Activated CD4-positive, alpha-beta T cell treated with anti-CD3 and anti-CD28 coated beads for 4 hours (primary cell): ENCODE data around the gene ACKR3.

Source experiments
- DNase-seq, 2 donors: peaks; one replicate each; pipeline ENCODE4 v3.0.0-alpha.2; 2020

Gene ACKR3

DNA sequence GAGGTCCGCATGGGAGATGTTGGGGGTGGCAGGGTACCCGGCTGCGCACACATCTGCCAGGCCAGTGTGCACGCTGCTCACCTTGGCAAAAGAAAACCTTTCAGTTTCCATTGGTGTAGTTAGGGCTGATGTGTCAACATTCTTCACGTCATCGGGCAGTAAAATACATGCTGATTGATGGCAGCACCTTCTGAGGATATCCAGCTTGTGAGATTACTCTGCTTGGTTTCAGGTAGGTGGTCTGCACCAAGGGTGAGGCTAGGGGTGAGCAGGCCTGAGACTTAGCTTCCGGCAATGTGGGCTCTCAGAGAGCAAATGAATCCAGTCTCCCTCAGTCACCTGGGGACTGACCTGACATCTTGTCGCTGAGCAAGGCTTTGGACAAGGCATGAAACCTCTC lies 19.3 kb upstream of the ACKR3 start:
- no peak for DNase-seq

DNA sequence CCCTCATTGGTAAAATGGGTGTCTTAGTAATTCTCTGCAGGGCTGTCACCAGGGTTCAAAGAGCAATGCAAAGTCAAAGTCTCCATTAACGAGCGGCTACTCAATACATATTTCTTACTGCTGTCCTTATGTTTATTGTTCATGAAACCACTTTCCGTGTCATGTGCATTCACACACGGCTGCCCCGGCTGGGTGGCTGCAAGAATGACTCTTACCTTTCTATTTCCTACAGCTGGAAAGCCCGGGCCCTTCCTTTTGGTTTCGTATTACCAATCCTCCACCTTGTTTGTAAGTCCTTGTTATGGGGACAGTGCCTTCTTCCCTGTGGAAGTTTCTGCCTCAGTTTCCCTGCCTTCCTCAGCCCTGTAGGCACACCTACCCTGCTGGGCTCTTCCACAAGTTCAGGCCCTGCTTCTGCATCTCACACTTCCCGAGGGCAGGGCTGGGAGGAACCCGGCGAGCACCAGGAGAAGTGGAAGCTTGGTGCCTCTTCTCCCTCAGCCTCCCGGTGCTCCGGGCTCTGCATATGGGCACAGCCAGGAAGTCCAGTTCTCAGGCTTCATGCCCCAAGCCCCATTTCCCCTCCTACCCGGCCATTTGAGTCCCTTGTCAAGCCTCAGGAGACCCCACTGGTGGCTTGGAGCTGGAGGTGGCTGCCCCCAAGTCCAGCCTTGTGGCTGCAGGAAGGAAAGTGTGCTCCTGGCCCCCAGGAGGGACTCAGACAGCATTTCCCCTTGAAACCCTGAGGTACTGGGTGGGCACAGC lies 18.7 kb upstream of the ACKR3 start:
- DNase-seq = no peak

DNA sequence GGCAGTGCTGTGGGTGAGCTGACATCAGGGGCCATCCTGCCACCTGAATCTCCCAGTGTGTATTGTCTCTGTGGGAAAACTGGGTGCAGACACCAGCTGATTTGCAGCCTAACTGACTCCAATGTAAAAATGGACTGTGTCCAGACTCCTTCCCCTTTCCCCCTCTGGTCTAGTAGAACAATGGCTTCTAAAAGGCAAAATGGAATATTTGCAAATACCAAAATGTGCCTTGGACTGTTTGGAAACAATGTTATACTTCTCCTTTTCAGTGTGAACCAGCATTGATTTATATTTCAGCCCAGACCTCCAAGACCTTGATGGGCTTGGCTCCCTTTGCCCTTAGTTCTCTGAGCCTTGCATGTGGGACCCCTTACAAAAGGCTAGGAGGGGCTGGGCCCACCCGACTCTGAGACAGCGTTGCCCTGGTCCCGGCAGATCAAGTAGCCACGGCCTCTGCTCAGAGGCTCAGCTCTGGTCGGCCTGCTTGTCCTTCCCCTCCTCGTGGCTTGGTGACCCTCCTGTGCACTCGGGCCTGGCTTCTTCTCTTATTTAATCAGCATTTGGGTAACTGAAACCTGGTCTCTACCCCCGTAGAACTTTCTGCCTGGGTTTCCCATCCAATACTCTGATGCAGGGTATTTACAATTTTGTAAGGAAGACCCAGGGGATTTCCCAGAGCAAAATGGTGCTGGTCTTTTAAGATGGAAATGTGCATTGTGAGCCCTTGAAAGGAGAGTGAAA lies 18.0 kb upstream of the ACKR3 start:
- no peak for DNase-seq

DNA sequence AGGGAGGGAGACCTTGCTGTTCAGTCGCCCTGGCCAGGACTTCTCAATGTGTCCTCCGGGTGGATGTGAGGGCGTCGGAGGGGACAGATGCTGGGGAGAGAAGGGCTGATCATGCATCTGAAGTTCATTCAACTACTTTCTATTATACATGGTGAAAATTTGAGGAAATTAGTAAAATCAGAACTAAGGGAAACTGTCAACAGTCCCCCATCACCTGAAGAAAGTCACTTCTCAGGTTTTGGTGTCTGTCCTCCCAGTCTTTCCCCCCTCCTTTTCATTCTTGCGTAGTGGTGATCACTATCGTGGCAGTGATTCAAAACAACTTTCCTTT lies 17.4 kb upstream of the ACKR3 start:
- DNase-seq = no peak

DNA sequence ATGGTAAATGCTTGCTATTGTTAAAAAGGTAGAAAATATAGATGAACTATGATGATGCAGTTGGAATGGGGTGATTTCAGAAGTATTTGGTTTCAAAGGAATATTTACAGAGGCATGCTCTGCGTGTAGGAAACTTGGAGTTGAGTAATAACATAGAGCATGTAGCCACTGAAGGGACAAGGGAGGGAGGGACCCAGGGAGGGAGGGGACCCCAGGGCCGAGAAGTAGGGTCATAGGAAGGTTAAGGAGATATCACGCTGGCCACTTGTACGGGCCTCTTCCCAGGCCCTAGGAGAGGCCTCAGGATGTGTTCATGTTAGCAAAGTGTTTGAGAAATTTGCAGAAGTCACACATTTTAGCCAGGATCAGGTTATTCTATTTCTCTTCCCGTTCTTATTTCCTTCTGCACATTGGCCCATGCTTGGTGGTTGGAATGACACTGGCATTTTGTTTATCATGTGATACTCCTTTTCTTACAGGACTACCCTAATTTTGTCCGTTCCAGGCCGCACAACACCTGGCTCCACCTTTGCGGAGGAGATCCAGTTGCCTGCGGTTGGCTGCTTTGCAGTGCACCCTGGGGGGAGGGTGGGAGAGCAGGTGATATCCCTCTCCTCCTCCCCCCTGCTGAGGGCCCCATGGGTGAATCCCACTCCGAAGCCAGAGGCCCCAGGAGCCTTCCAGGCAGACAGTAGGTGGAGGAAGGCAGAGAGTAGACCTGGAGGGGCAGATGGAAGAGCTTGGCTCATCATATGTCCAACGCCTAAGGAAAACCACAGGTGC lies 16.9 kb upstream of the ACKR3 start:
- no peak for DNase-seq

DNA sequence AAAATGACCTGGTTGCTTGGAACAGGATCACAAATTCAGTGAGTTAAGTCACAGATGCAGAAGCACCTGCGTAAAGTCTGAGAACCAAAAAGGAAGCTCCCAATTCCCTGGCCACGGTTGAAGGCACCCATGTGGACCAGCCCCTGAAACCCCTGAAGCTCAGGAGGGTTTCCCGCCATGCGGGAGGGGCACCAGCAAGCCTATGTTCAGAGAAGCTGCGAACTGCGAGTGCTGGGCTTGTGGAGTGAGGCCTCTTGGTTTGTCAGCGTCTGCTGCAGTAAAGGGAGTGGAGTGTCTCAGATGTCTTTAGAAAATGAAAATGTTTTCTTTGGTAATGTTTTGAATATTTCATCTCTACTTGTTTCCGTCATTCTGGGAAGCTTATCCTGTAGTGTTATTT lies 16.1 kb upstream of the ACKR3 start:
- DNase-seq = no peak

DNA sequence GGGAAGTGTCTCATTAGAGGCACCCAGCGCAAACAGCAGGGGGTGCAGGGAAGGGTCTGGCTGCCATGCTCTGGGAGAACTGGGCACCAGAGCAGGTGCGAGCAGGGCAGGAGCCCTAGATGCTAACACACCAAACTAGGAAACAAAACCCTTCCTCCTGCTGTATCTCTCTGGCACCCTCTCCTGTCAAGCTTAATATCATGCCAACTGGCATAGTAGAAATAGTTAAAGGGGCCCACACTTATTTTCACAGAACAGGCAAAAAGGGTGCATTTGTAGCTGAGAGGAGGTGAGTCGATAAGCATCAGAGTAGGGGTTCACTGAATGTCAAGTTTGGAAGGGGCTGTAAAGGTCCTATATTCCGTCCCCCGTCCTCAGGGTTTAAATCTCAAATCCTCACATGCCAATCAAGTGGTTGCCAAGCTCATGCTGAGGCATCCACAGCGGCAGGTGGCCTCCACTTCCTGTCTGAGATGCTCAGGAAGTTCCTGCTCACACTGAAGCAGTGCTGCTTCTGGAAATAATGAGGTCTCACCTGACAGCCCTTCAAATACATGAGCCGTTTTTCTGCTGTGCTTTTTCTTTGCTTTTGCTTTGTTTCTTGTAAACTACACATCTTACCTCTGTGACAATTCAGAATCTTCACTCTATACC lies 14.9 kb upstream of the ACKR3 start:
- peak in 1 of 2 donors; percentile 26 for DNase-seq

DNA sequence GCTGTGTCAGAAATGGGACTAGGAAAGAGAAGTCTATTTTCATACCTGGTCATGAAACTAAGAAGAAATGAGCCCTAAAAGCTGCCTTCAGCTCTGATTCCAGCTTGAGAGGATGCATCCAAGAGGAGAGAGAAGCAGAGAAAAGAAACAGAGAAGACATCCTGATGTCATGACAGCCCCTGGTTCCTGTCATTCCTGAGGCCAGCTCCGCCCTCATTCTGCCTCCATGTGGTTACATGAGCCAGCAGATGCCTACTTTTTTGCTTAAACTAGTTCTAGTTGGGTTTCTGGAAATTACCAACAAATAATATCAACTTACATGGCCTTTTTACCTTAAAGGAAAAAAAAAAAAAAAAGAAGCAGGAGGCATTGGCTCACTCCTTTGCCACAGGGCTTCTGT lies 14.1 kb upstream of the ACKR3 start:
- no peak for DNase-seq

DNA sequence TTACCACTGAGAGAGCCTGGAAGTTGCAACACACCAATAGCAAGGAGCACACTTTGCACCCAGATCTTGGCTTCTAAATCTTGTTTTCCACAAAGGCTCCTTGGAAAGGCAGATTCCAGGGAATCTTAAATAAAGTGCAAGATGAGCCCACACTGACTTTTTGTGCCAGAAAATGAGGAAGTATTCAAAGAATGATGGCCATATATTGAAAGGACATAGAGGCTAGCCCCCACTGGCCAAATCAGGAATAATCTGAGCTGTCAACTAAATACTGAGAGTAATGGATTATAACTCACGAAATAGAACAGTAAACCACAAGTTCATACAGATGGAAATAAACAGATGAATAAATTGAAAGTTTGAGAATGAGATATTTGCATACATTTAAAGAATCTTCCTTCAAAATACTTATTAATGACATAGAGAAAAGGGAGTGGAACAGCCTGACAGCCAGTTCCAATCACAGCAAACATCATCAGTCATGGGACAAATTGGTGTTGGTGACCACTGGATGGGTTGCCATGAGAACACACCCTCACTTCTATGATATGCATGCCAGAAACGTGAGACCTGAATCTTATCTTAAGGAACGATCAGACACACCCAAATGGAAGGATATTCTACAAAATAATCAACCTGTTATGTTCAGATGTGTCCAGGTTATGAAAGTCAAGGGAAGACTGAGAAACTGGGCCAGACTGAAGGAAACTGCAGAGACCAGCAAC lies 12.2 kb upstream of the ACKR3 start:
- no peak for DNase-seq

DNA sequence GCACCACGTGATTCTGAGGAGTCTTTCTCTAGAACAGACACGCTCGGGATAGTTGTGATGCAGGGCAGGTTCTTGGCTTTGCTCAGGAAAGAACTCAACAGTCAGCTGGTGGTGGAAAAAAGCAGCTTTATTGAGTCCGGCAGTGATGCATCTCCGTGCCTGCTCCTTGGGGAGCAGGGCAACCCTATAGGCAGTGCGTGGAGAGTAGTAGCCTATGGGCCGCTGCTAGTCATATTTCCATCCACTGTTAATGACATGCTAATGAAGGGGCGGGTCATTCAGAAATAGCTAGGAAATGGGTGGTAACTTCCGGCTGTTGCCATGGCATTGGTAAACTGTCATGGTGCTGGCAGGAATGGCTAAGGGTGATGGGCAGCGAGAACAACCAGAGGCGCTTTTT lies 11.6 kb upstream of the ACKR3 start:
- DNase-seq = no peak

DNA sequence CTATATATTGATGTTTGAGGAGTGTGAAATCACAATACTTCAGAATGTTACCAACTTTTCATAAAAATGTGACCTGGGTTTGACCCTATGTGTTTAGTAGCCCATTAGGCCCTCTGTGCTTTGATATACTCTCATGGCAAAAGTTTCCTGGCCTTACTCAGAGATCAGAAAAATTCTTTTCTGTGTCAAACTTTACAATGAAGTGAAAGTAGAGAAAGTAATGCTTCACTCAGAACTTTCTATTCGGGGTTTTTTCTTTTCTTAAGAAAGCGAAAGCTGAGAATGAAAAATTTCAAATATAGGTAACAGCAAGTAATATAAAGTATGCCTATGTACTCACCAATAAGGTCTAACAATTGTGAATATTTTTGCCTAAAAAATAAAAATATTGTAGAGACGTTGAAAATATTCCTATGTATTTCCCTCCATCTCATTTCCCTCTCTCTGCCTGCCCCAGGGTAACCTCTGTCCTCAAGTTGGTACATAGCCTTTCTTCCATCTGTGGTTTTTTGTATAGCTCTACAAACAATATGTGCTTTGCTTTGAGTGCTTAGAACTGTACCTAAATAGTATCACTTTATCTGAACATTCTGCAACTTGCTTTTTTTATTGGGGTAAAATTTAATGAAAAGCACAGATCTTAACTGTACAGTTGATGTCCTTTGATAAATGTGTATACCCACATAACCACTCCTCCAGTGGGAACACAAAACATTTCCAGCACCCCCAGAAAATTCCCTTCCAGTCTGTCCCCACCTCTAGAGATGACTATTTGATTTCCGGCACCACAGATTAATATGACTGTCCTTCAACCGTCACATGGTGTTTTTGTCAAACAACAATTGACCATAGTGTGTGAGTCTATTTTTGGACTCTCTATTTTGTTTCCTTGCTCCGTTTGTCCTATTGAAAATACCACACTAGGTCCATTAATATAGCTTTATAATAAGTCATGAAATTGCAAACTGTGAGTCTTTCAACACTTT lies 10.3 kb upstream of the ACKR3 start:
- no peak for DNase-seq

DNA sequence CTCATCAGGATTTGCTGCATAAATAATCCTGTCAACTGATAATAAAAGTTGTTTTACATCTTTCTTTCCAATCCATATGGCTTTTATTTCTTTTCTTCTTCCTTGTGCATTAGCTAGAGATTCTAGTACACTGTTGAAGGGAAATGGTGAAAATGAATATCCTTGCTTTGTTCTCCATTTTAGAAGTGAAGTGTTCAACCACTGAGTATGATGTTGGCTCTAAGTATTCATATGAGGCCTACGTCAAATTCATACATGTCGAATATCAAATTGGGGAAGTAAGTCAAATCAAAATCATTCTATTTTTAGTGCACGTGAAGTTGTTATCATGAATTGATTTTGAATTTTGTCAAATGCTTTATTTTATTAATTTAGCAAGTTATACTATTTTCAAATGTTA lies 7.8 kb upstream of the ACKR3 start:
- DNase-seq = no peak

DNA sequence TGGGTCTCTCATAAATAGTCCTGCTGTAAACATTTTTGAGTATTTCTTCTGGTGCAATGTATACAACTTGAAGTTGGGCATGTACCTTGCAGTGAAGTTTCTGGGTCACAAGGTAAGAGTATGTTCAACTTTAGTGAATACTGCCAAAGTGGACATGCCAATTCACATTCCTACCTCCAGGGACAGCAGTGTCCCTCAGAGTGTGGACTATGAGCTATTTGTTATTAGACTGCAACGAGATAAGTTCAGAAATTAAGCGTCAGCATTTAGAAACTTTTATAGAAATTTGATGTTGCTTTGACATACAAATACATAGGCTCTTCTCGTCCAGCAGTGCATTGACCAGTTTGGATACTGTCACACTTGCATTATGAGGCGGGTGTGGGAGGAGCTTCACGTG lies 7.2 kb upstream of the ACKR3 start:
- no peak for DNase-seq

DNA sequence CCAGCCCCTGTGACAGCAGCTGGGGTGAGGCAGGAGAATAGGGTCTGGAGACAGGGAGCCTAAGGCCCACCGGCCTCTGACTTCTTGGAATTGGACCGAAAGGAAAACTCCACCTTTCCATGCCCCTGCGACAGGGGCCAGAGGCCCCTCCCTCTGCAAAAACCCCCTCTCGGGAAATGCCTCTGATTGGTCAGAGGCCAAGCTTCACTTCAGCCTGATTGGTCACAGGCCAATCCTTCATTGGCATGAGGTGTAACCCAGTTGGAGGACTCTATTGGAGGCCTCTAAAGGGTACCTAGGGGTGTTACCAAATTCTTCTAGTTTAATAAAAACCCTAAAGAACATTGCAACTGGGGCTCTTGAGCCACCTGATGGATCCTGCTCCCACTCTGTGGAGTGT lies 5.7 kb upstream of the ACKR3 start:
- DNase-seq = no peak

DNA sequence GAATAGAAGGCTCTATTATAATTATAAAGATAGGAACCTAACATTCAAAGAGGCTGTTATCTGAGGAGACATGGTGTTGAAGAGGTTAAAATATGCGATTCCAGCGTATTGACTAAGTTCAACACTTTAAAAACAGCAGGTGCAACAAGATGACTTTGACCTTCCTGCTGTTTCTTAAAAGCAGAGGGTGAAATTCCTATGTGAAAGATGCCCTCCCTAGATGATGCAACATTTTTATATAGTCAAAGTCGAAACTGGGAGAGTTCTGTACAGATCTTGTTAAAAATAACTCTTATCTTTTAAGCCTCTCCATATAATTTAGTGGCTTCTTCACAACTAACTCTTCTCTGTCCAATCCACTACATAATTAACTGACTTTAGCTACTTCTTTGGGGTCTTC lies 4.4 kb upstream of the ACKR3 start:
- DNase-seq = no peak

DNA sequence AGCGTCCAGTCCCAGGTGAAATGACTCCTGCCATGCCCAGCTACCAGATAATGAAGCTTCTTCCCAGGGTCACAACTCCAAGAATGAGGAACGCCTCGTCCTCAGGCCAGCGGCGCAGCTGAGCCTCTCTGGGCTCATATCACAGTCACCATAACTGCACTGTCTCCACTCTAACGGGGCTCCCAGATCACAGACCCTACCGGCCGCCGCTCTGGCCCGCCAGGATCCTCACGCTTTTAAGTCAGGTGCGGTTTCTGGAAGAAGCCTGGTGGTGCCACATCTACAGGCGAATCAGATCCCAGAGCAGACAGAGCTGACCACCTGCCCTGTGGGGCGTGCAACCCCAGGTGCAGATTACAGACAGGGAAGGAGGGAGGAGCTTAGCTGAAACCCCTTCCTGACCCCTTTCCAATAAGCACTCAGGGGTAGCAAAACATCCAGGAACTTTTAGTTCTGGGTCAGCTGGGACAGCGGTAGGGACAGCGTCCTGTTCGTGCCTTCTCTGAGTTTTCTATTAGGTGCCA lies 3.7 kb upstream of the ACKR3 start:
- no peak for DNase-seq

DNA sequence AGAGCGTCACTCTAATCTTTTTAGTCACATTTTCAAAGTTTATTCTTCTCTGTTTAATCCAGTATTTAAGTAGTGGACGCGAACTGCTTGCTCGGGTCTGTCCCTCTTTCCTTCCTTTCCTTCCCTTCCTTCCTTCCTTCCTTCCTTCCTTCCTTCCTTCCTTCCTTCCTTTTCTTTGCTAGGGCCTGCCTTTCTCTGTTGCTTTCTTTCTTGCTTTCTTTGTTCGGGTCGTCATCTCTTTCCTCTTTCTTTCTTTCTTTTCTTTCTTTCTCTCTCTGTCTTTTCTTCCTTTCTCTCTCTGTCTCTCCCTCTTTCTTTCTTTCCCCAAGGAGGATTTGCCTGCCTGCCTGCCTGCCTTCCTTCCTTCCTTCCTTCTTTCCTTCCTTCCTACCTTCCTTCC lies 3.0 kb upstream of the ACKR3 start:
- DNase-seq = no peak

DNA sequence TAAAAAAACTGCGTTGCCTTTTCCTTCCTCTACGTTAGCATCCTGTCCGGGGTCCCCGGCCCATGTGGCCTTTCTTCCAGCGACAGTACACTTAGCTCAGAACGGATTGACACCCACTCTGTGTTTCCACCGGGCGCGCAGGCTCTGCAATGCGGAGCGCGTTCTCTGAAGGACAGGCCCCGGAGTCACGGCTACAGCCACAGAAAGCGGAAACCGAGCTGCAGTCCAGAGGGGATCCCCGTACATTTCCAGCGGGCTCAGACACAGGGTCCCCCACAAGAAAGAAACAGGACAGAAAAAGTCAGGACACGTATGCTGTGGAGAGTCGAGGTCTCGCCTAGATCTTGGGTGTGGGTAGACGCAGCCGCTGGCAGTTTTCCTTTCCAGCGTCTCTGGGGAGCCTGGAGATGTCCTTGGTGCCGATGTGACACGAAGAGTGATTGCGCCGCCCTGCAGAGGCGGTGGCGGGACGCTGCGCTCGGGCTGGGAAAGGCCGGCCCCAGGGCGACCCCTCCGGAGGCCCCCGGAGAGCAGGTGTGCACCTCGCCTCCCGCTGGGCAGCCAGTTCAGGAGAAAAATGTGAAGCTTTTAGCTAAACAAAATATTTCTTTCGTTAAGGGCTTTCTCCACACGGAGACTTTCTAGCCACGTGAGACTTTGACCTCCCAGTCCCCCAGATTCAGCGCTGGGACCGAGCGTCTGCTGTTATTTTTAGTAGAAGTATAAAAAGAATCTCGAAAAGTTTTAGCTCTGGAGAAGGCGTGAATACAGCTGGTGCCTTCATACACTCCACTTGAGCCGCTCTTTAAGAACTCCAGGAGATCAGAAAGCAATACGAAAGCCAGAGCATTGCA lies 1.3 kb upstream of the ACKR3 start:
- DNase-seq = peak; percentile 9 to 15

DNA sequence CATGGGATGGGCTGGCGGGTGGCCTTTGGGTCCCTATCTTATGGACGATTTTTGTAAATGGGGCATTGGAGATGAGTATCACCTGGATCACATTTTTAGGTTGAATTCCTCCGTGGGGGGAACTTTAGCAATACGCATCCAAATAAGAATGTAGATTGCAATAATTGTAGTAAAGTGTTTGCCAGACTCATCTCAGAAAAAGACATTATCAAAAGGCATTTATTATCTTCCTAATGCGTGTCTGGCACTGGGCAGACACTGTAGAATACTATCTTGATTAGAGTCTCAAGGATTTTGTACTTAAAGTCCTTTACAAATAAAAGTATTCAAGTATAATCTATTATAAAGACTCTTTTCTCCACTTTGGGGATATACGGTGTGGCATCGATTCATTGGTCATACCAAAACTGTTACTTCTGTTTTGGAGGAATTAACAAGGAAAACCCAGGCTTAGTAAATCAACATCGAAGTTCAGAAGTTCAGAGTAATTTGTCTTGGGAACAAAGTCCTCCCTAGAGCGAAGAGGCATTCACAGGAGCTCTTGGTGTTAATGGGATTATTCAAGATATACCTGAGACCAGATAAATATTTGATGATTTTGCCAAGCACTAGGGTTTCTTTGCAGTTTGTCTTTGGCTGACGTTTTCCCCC lies 578 bp upstream of the ACKR3 start:
- DNase-seq = no peak
